ENCODE measurements around the gene RBM33. TPM values are rescaled to one million over a fixed set of nuclear protein-coding genes. Genes with fewer than 3 reads are reported as not detected.

Gene RBM33
- total and polyA plus RNA-seq, 2 of the 4 experiments (the other 2 are of a cell fraction), result 7.3 to 10.8 TPM

- Histone ChIP-seq H3K9ac (ENCODE audit: low read depth, low read length) (no peak overlapping the region), H2BK15ac (ENCODE audit: low read depth, low read length) (no peak overlapping the region), H3K23ac (ENCODE audit: low read depth, low read length) (no peak overlapping the region), H2BK120ac (ENCODE audit: low read depth, low read length) (no peak overlapping the region), H3K27me3 (ENCODE audit: control insufficient read depth, insufficient read depth, low read length) (no peaks in the 10 kb centered on the region), H3K9me1 (ENCODE audit: insufficient read depth, low read length) (peaks cover 8% of the 10 kb centered on the region; the same call in 1 of the 2 replicates), H4K5ac (ENCODE audit: low read depth, low read length) (no peak overlapping the region), H3K4me2 (ENCODE audit: low read depth, low read length) (no peak overlapping the region), H3K18ac (ENCODE audit: low read depth, low read length) (no peak overlapping the region), H3K14ac (replicated peaks; ENCODE audit: low read depth, low read length) (no peak overlapping the region), H3K4me3 (ENCODE audit: insufficient read depth, low read depth, low read length) (no peak overlapping the region), H4K20me1 (ENCODE audit: insufficient read depth, low read length) (peaks cover 34% of the 10 kb centered on the region), H3K9me3 (ENCODE audit: control insufficient read depth, insufficient read depth, low read length) (no peaks in the 10 kb centered on the region), H2AK5ac (ENCODE audit: low read depth, low read length) (no peak overlapping the region), H3K4ac (ENCODE audit: low read depth, low read length) (no peak overlapping the region), H2AK9ac (replicated peaks; ENCODE audit: low read depth, low read length, poor library complexity) (no peak overlapping the region), H2BK5ac (ENCODE audit: low read depth, low read length, poor library complexity, severe bottlenecking) (no peak overlapping the region), H3K56ac (ENCODE audit: extremely low read depth, insufficient read depth, low read length) (no peak overlapping the region), H2BK20ac (ENCODE audit: low read depth, low read length) (no peak overlapping the region), H4K91ac (ENCODE audit: insufficient read depth, low read depth, low read length) (no peak overlapping the region), H3K79me1 (ENCODE audit: low read depth in 1 of 2, low read length in 2 of 2) (peaks cover 27 to 45% of the 10 kb centered on the region in 2 experiments), H3K4me1 (ENCODE audit: control insufficient read depth, insufficient read depth, low read length) (peaks cover 2% of the 10 kb centered on the region; the same call in 1 of the 2 replicates), H3K27ac (ENCODE audit: insufficient read depth, low read length) (no peak overlapping the region), H2AFZ (replicated peaks; ENCODE audit: low read length, poor library complexity) (no peak overlapping the region), H4K8ac (ENCODE audit: low read depth in 2 of 2, low read length in 2 of 2) (no peak overlapping the region), H3K36me3 (ENCODE audit: control insufficient read depth, insufficient read depth, low read length) (peaks cover 42% of the 10 kb centered on the region)
- intact Hi-C loops (cut with micrococcal nuclease) (loop anchor here (5.0 kb wide), 1 partner anchor 838 kb away; no protein-coding TSS in a partner anchor), in situ Hi-C loops (cut with MboI; ENCODE audit: low sequenced_read_pairs) (loop anchor here (25.0 kb wide), 1 partner anchor 378 kb away; no protein-coding TSS in a partner anchor), dilution Hi-C loops (cut with HindIII; ENCODE audit: low sequenced_read_pairs, unreplicated experiment) (no loop called here)
- ChIA-PET CTCF (interaction anchor here (2.1 kb wide), 1 partner anchor 167 kb away, joined by 14 read pairs; no protein-coding TSS in a partner anchor), POLR2A (ENCODE audit: unreplicated experiment) (no interaction called here)
- no TSS peak for BruUV-seq (replicated peaks)
- no peak for ATAC-seq (ENCODE audit: low read depth)
- TF ChIP-seq RCOR1 (IDR thresholded peaks at IDR 0.05; ENCODE audit: insufficient replicate concordance, low read length), result no peak
- no peak for TF ChIP-seq MAZ (IDR thresholded peaks at IDR 0.05; ENCODE audit: borderline replicate concordance, low read depth, low read length)
- TF ChIP-seq POLR2A (IDR thresholded peaks at IDR 0.05; ENCODE audit: low read depth, low read length), result no peak
- no peak for TF ChIP-seq CTCF (conservative IDR thresholded peaks at IDR 0.05; ENCODE audit: low read depth, low read length)
- no peak for TF ChIP-seq MAFK (IDR thresholded peaks at IDR 0.05; ENCODE audit: low read depth, low read length)
- TF ChIP-seq RAD21 (IDR thresholded peaks at IDR 0.05; ENCODE audit: low read length), result no peak
- no peak for TF ChIP-seq SMC3 (IDR thresholded peaks at IDR 0.05; ENCODE audit: low read depth, low read length)
- TF ChIP-seq CHD1 (IDR thresholded peaks at IDR 0.05; ENCODE audit: low read depth, low read length), result no peak
- no peak for TF ChIP-seq RFX5 (IDR thresholded peaks at IDR 0.05; ENCODE audit: low read depth, low read length)
- no peak for TF ChIP-seq USF2 (IDR thresholded peaks at IDR 0.05; ENCODE audit: low read depth, low read length)
- WGBS, 2 experiments (ENCODE audit: extremely low coverage in 2 of 2, insufficient read length in 1 of 2), result 100% methylated on average over 1 of the region's 8 CpGs; no CpG with 5 or more reads in 1 of the 2 experiments
- DNase-seq, result no peak
These were observed 121.0 kb downstream of the RBM33 start for GRCh38 chr7:155765458-155765857.
